Testis (tissue), 2 donors: ENCODE results near the gene LGR5.

ENCODE experiments used
- POLR2A ChIP-seq: fragments of 450-650 bp; IDR thresholded peaks from one replicate; pipeline ENCODE4 v1.6.1; 2017; ENCODE audit warnings: antibody characterized with exemption, mild to moderate bottlenecking, moderate library complexity
- TF ChIP-seq, protein P1 (sequence below), 3 experiments: fragments of 450-650 bp in 2 of 3; fragments of 200-600 bp in 1 of 3; sonication (generic) in 1 of 3; IDR thresholded peaks; one replicate each; pipeline ENCODE4 v1.5.1; 2016 to 2019; ENCODE audit warnings: antibody characterized with exemption in 3 of 3, mild to moderate bottlenecking in 2 of 3, moderate library complexity in 1 of 3

DNA sequence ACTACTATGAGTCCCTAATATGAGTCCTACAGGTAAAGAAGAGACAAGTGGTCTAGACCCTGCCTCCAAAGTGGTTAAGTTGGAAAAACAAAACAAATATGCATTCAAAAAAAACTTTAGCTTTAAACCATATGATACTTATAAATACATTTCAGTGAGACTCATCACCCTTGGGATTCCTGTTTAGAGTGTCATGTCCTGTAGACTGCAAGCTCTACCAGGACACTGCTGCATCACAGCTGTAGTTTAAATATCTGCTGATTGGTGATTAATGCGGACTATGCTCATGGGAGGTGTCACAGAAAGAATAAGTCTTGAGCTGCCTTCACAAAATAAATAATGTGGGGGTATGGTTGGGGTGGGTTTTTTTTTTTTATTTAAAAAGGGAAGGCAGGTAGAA lies 8.8 kb upstream of the LGR5 start:
- TF ChIP-seq, protein P1, sequence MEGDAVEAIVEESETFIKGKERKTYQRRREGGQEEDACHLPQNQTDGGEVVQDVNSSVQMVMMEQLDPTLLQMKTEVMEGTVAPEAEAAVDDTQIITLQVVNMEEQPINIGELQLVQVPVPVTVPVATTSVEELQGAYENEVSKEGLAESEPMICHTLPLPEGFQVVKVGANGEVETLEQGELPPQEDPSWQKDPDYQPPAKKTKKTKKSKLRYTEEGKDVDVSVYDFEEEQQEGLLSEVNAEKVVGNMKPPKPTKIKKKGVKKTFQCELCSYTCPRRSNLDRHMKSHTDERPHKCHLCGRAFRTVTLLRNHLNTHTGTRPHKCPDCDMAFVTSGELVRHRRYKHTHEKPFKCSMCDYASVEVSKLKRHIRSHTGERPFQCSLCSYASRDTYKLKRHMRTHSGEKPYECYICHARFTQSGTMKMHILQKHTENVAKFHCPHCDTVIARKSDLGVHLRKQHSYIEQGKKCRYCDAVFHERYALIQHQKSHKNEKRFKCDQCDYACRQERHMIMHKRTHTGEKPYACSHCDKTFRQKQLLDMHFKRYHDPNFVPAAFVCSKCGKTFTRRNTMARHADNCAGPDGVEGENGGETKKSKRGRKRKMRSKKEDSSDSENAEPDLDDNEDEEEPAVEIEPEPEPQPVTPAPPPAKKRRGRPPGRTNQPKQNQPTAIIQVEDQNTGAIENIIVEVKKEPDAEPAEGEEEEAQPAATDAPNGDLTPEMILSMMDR (IDR thresholded peaks at IDR 0.05): no peak
- no peak for TF ChIP-seq POLR2A
